Endothelial cell of umbilical vein (primary cell): ENCODE results near the gene NR6A1. TPM values are rescaled to one million over a fixed set of nuclear protein-coding genes. Genes with fewer than 3 reads are reported as not detected.

ENCODE experiments used
- BruUV-seq: library from RNA; stranded (reverse); fragments of 400-500 nt; replicated peaks from 2 replicates; lab custom pipeline; 2021; lab: Mats Ljungman, UMichigan
- CTCF ChIA-PET: fragments of 300-600, 350-600 bp; sonication (Branson Sonifier 250); formaldehyde crosslinking; loops from one replicate; lab custom pipeline; 2021; ENCODE audit warnings: antibody characterized with exemption, inconsistent platforms; lab: Charles Lee
- POLR2A ChIA-PET: fragments of 300-600, 350-600 bp; sonication (Branson Sonifier 250); formaldehyde crosslinking; loops from one replicate; lab custom pipeline; 2021; ENCODE audit warnings: antibody characterized with exemption, inconsistent platforms; lab: Charles Lee
- DNase-seq: peaks from one replicate; pipeline ENCODE4 v3.0.0-alpha.2; 2011; ENCODE audit warnings: low read depth, low spot score
- FAIRE-seq: peaks from 2 replicates; lab custom pipeline; 2011; peaks lifted over from hg19 to GRCh38; lab: Jason Lieb, UNC
- H2AFZ ChIP-seq: 2 replicates; pipeline ENCODE4 v1.6.0; 2012; ENCODE audit warnings: low read depth, low read length, control low read depth, inconsistent platforms
- H3K27ac ChIP-seq: 2 replicates; pipeline ENCODE4 v1.5.1; 2011; ENCODE audit warnings: low read depth, mild to moderate bottlenecking, control low read depth, low read length, moderate library complexity; ENCODE audit not compliant: insufficient read depth
- H3K27me3 ChIP-seq, 2 experiments: 2 replicates each; pipeline versions ENCODE4 v1.6.0 to v1.6.1; 2011; ENCODE audit warnings: low read length in 2 of 2, mixed read lengths in 1 of 2; ENCODE audit not compliant: control insufficient read depth in 2 of 2, insufficient read depth in 2 of 2
- H3K36me3 ChIP-seq, 2 experiments: 2 replicates in 1 of 2; 3 replicates in 1 of 2; pipeline ENCODE4 v1.5.1; 2011; ENCODE audit warnings: low read length in 2 of 2, mild to moderate bottlenecking in 1 of 2, moderate library complexity in 1 of 2; ENCODE audit not compliant: control insufficient read depth in 2 of 2, insufficient read depth in 2 of 2; ENCODE audit errors: extremely low read depth in 1 of 2
- H3K4me1 ChIP-seq: 3 replicates; pipeline ENCODE4 v1.5.1; 2011; ENCODE audit warnings: mild to moderate bottlenecking, low read length; ENCODE audit not compliant: control insufficient read depth, insufficient read depth; ENCODE audit errors: extremely low read depth
- H3K4me2 ChIP-seq: 2 replicates; pipeline ENCODE4 v1.6.1; 2011; ENCODE audit warnings: low read length, control low read depth, mixed read lengths; ENCODE audit not compliant: insufficient read depth
- H3K4me3 ChIP-seq, 3 experiments: fragments of 200-600 bp in 1 of 3; sonication (generic), shearing (Covaris generic) in 1 of 3; replicated peaks in 1 of 3; 2 replicates each; pipeline ENCODE4 v1.5.1; 2011 to 2016; ENCODE audit warnings: control low read depth in 3 of 3, low read length in 3 of 3, mild to moderate bottlenecking in 2 of 3, inconsistent platforms in 1 of 3, low read depth in 1 of 3, moderate library complexity in 1 of 3; ENCODE audit not compliant: insufficient read depth in 1 of 3
- H3K79me2 ChIP-seq: 2 replicates; pipeline ENCODE4 v1.6.0; 2012; ENCODE audit warnings: low read length, inconsistent platforms; ENCODE audit not compliant: control insufficient read depth, insufficient read depth
- H3K9ac ChIP-seq: replicated peaks from 2 replicates; pipeline ENCODE3; 2011; ENCODE audit warnings: low read length, control low read depth; ENCODE audit not compliant: insufficient read depth; ENCODE audit errors: extremely low read depth
- H3K9me1 ChIP-seq: replicated peaks from 3 replicates; pipeline ENCODE4 v1.6.0; 2011; ENCODE audit warnings: mild to moderate bottlenecking, low read length; ENCODE audit not compliant: control insufficient read depth, insufficient read depth; ENCODE audit errors: extremely low read depth
- H3K9me3 ChIP-seq: replicated peaks from 2 replicates; pipeline ENCODE4 v1.5.1; 2012; ENCODE audit warnings: low read length, inconsistent platforms; ENCODE audit not compliant: control insufficient read depth, insufficient read depth
- H4K20me1 ChIP-seq: replicated peaks from 2 replicates; pipeline ENCODE3; 2011; ENCODE audit warnings: mild to moderate bottlenecking, low read length; ENCODE audit not compliant: control insufficient read depth, insufficient read depth; ENCODE audit errors: extremely low read depth
- CTCF ChIP-seq, 2 donors: IDR thresholded peaks; 1 replicate in 1 of 2; 2 replicates in 1 of 2; pipeline ENCODE4 v1.5.1; 2011; ENCODE audit warnings: low read length in 2 of 2, mild to moderate bottlenecking in 2 of 2, moderate library complexity in 2 of 2, control low read depth in 1 of 2, inconsistent platforms in 1 of 2, low read depth in 1 of 2; ENCODE audit not compliant: insufficient read depth in 1 of 2; ENCODE audit errors: extremely low read depth in 1 of 2
- EZH2 ChIP-seq: IDR thresholded peaks from 2 replicates; pipeline ENCODE4 v1.6.1; 2012; ENCODE audit warnings: borderline replicate concordance, low read depth, mild to moderate bottlenecking, moderate library complexity, low read length, inconsistent platforms; ENCODE audit not compliant: severe bottlenecking
- FOS ChIP-seq: IDR thresholded peaks from 2 replicates; pipeline ENCODE4 v1.6.1; 2011; ENCODE audit warnings: mild to moderate bottlenecking, low read length, moderate library complexity, borderline replicate concordance; ENCODE audit not compliant: insufficient read depth
- GATA2 ChIP-seq: IDR thresholded peaks from 2 replicates; pipeline ENCODE4 v1.7.0; 2011; ENCODE audit warnings: low read depth, mild to moderate bottlenecking, moderate library complexity, mixed read lengths, low read length; ENCODE audit not compliant: insufficient read length, insufficient read depth
- JUN ChIP-seq: IDR thresholded peaks from 2 replicates; pipeline ENCODE4 v1.6.1; 2011; ENCODE audit warnings: borderline replicate concordance, low read depth; ENCODE audit not compliant: insufficient read length, insufficient read depth
- MAX ChIP-seq: IDR thresholded peaks from 2 replicates; pipeline ENCODE4 v1.6.1; 2011; ENCODE audit not compliant: insufficient read depth, insufficient read length
- MYC ChIP-seq: IDR thresholded peaks from one replicate; pipeline ENCODE4 v1.6.1; 2011; ENCODE audit warnings: mild to moderate bottlenecking, low read depth, low read length
- POLR2A ChIP-seq: IDR thresholded peaks from 2 replicates; pipeline ENCODE4 v1.6.1; 2012; ENCODE audit warnings: low read depth, mild to moderate bottlenecking, control low read depth, low read length
- POLR2AphosphoS5 ChIP-seq: IDR thresholded peaks from 2 replicates; pipeline ENCODE4 v1.6.1; 2012; ENCODE audit warnings: low read depth, mild to moderate bottlenecking, control low read depth, low read length, moderate library complexity; ENCODE audit not compliant: insufficient read depth
- dilution Hi-C: fragments of 300-500 bp; cut with MboI; formaldehyde crosslinking; loops from one replicate; pipeline ENCODE4 v1.15.0; 2019; ENCODE audit warnings: low sequenced_read_pairs; ENCODE audit not compliant: extremely low pct_ligation_motif_present
- intact Hi-C: fragments of 100-400 bp; cut with micrococcal nuclease; formaldehyde crosslinking; loops from one replicate; pipeline ENCODE4 v1.10.0; 2022
- polyA plus RNA-seq, 4 experiments: library from polyadenylated mRNA; depleted of rRNA in 3 of 4; stranded (reverse) in 3 of 4; unstranded in 1 of 4; fragments of >200 nt; gene quantifications; 2 replicates each; pipeline versions ENCODE4 v1.2.1 to v1.2.3, GENCODE V29; 2011 to 2012; ENCODE audit warnings: missing spikeins in 1 of 4
- total RNA-seq: library from RNA; stranded (reverse); gene quantifications from 2 replicates; pipeline ENCODE4 v1.2.3, GENCODE V29; 2021

The NR6A1 gene
- total and polyA plus RNA-seq, 2 donors (not counting 3 experiments of a cell fraction or from before 2014, with no cell fraction given), result 0.17 to 1.2 TPM

- DNase-seq, result peak; percentile 94
- no peaks in the 10 kb centered on the region for H3K27me3 ChIP-seq
- H3K9me3 ChIP-seq, result no peaks in the 10 kb centered on the region
- ChIA-PET CTCF (interaction anchor here (0.9 to 1.1 kb wide), 2 partner anchors 13 to 46 kb away, joined by 3 read pairs; no protein-coding TSS in a partner anchor), POLR2A (interaction anchor here (0.7 kb wide), 1 partner anchor 1121 kb away, joined by 3 read pairs; no protein-coding TSS in a partner anchor)
- peaks cover 74% of the 10 kb centered on the region for H3K79me2 ChIP-seq
- no peaks in the 10 kb centered on the region for H4K20me1 ChIP-seq
- peak overlapping the region; percentile 90 for H3K27ac ChIP-seq
- peak; percentile 97 for FAIRE-seq
- peaks cover 52% of the 10 kb centered on the region for H3K4me1 ChIP-seq
- H3K4me2 ChIP-seq, result peak overlapping the region; percentile 82
- BruUV-seq, result no TSS peak
- no peaks in the 10 kb centered on the region for H3K36me3 ChIP-seq
- no peak overlapping the region for H2AFZ ChIP-seq
- intact Hi-C loops (loop anchor here (1.0 to 5.0 kb wide), 3 partner anchors 8 to 279 kb away; partner anchors contain the start of gene GOLGA1), dilution Hi-C loops (no loop called here)
- TF ChIP-seq CTCF (IDR thresholded peaks at IDR 0.05; ENCODE audit: extremely low read depth in 1 of 2, insufficient read depth in 1 of 2, low read depth in 1 of 2, low read length in 2 of 2) (no peak), JUN (peak; percentile 30), GATA2 (peak; percentile 46), EZH2 (no peak), POLR2AphosphoS5 (peak; percentile 72), FOS (peak; percentile 50), MYC (no peak), POLR2A (no peak), MAX (no peak)
- H3K9ac ChIP-seq, result peak overlapping the region; percentile 43
- H3K9me1 ChIP-seq, result no peaks in the 10 kb centered on the region
- peak overlapping the region in 1 of 3 experiments; percentile 7 for H3K4me3 ChIP-seq
Measured at GRCh38 chr9:124663046-124663961, 107.8 kb downstream of the NR6A1 start.
